ENCODE data around the gene DRAXIN.

The DRAXIN gene

DNA sequence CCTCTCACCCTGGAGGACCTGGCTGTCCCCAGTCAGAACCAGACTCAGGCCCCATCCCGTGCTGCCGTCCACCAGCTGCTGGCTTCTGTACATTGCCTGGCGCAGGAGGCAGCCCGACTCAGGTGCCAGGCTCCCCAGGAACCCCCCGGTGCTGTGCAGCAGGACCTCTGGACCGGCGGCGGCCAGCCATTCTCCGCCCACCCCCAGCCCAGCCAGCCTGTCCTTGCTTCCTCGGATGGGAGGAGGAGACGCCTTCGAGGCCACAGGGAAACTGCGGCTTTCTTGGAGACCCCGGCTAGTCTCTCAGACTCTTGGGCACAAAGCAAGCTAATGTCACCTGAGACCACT is 74.9 kb downstream of the DRAXIN start:
- DNase-seq, result no peak

DNA sequence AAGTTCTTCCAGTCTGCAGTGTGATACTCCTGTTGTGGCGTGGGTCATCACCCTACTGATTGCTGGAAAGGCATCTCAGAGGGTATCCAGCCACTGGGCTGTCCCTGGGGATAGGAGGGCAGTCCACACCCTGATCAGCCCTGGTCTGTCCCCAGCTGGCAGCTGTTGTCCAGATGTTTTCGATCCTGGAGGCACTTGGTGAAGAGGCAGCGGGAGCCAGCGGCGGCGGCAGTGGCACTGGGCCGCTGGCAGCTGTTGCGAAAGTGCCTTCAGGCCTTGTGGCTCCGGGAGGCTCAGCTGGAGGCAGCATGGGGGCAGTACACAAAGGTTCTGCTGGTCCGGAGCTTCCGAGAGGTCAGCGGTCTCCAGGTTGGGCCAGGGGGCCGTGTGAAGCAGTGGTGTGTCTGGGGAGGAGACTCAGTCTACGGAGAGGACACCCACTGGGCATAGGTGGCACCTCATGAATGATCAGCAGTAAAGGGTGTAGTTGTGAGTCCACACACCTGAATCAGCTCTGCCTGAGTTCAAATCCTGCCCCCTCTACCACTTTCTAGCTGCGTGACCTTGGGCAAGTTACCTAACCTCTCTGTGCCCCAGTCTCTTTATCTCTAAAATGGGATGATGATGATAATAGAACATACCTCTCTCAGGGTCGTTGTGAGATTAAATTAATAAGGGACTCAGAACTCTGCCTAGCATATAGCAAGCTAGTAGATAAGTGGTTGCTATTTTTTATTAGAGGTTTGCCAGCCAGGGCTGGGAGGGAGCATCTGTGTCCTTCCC is 76.6 kb downstream of the DRAXIN start:
- DNase-seq, result no peak

DNA sequence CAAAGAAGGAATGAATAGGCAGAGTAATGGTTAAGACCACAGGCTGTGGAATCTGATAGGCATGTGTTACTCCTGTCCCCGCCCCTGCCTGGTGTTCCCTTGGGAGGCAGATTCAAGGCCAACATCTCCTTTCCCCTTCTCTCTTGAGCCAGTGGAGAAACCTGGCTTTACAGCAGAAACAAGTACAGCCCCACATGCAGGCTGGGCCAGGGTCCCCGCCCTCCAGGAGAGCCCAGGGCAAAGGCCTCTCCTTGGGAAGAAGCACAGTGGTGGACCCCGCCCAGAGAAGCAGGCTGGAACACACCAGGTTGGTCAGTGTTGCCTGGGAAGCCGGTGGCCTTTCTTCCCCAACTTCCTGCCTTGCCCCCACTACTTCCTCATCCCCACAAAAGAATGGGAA is 77.3 kb downstream of the DRAXIN start:
- DNase-seq, result no peak

DNA sequence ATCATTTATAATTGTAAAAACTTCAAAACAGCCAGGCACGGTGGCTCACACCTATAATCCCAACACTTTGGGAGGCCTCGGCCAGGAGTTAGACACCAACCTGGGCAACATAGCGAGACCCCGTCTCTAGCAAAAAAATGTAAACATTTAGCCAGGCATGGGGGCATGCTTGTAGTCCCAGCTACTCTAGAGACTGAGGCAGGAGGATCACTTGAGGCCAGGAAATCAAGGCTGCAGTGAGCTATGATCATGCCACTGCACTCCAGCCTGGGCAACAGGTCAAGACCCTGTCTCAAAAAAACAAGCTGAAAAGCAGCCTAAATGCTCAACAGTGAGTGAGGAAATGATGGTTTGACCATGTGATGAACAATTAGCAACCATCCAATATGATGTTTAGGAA is 77.8 kb downstream of the DRAXIN start:
- no peak for DNase-seq

DNA sequence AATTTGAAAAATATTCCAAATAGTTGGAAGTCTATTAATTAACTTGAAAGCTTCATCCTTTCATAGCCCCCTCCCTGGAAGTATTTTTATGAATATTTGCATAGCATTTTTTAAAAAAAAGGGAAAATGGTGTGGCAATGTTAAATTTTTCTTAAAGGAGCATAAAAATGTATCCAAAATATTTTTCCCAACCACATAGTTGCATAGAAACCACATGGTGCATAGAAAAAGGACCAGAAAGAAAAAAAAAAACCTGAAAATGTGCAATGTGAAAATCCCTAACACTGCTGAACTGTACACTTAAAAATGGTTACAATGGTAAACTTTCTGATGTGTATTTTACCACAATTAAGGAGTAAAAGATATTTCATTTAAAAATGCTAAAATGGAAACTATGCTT is 78.5 kb downstream of the DRAXIN start:
- peak; percentile 15 for DNase-seq

DNA sequence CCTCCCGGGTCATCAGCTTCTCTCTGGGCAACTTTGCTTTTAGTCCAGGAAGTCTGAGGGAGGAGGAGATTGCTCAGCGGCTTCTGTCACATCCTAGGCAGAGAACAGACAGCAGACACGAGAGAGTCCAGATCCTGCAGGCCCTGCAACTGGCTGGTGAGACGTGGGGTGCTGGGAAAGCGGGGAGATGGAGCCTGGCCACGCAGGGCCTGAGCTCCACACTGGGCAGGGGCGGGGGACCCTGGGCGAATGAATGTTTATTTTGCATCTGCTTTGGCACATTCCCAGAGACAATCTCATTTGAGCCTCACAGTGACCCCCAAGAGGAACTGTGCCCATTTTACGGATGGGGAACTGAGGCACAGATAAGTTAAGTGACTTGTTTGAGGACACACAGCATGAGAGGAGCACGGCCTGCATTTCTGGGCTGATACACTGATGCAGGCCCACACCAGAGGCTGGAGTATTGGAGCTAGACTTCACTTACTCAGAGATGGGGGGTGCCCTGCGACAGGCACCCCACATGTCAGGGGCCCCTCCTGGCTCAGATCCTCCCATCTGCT is 80.1 kb downstream of the DRAXIN start:
- DNase-seq, result no peak

DNA sequence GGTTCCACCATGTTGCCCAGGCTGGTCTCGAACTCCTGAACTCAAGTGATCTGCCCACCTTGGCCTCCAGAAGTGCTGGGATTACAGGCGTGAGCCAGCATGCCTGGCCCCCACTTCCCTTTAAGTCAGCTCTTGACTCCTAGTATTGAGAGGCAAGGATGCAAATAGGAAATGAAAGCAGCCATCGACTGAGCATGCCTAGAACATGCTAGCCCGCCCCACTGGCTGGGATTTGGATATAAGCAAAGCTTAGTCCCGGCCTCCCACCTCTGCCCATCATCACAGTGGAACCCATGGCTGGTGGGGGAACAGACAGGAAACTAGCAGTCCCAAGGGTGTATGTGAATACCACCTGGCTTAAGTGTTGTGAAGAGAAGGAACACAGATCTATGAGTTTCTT is 80.9 kb downstream of the DRAXIN start:
- DNase-seq, result no peak

DNA sequence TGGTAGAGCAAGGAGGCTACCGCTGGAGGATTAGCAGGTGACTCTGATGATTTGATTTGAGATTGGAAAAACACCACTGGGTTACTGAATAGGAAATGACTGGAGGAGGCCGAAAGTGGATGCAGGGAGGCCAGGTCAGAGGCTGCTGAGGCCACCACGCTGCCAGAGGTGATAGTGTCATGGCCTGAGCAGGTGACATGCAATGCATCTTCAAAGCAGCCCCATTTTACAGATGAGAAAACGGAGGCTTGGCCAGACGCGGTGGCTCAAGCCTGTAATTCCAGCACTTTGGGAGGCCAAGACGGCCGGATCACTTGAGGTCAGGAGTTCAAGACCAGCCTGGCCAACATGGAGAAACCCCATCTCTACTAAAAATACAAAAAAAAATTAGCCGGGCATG is 83.2 kb downstream of the DRAXIN start:
- no peak for DNase-seq
